SK-N-SH treated with all-trans-retinoic acid at 6 μM for 48 hours (cell line): ENCODE measurements around the gene NCSTN.

ENCODE experiments used
- CSDC2 ChIP-seq: fragments of 250-450 bp; sonication (Bioruptor Pico); IDR thresholded peaks from 2 replicates; pipeline ENCODE4 v1.5.0; 2020; ENCODE audit warnings: mild to moderate bottlenecking, moderate library complexity
- ESRRG ChIP-seq: fragments of 250-450 bp; sonication (Bioruptor Pico); IDR thresholded peaks from 2 replicates; pipeline ENCODE4 v1.6.1; 2021; ENCODE audit warnings: mild to moderate bottlenecking
- GLIS3 ChIP-seq: fragments of 250-450 bp; sonication (Bioruptor Pico); IDR thresholded peaks from 2 replicates; pipeline ENCODE4 v1.5.0; 2020; ENCODE audit warnings: mild to moderate bottlenecking, moderate library complexity
- OSR1 ChIP-seq: fragments of 250-450 bp; sonication (Bioruptor Pico); IDR thresholded peaks from 2 replicates; pipeline ENCODE4 v1.8.0; 2022; ENCODE audit warnings: moderate library complexity, mild to moderate bottlenecking, inconsistent platforms
- PPARA ChIP-seq: fragments of 250-450 bp; sonication (Bioruptor Pico); IDR thresholded peaks from 2 replicates; pipeline ENCODE4 v1.5.0; 2020; ENCODE audit warnings: mild to moderate bottlenecking, borderline replicate concordance
- SNAI2 ChIP-seq: fragments of 250-450 bp; sonication (Bioruptor Pico); IDR thresholded peaks from 2 replicates; pipeline ENCODE4 v1.5.0; 2020; ENCODE audit warnings: mild to moderate bottlenecking, moderate library complexity
- ZC3H10 ChIP-seq: fragments of 250-450 bp; sonication (Bioruptor Pico); IDR thresholded peaks from 2 replicates; pipeline ENCODE4 v1.5.1; 2021; ENCODE audit warnings: mild to moderate bottlenecking, moderate library complexity
- ZFP30 ChIP-seq: fragments of 450-650 bp; formaldehyde crosslinking; IDR thresholded peaks from 2 replicates; pipeline ENCODE4 v1.5.0; 2022; ENCODE audit warnings: mild to moderate bottlenecking, moderate library complexity
- ZNF70 ChIP-seq: fragments of 450-650 bp; formaldehyde crosslinking; IDR thresholded peaks from 2 replicates; pipeline ENCODE4 v1.5.0; 2020; ENCODE audit warnings: mild to moderate bottlenecking, moderate library complexity
- TF ChIP-seq, protein P1 (sequence below): fragments of 250-450 bp; sonication (Bioruptor Pico); IDR thresholded peaks from 2 replicates; pipeline ENCODE4 v1.5.1; 2020; ENCODE audit warnings: low read depth, mild to moderate bottlenecking, moderate library complexity
- TF ChIP-seq, protein P2 (sequence below): fragments of 250-450 bp; sonication (Bioruptor Pico); IDR thresholded peaks from 2 replicates; pipeline ENCODE4 v1.8.0; 2021; ENCODE audit warnings: low read depth, mild to moderate bottlenecking, moderate library complexity, borderline replicate concordance

DNA sequence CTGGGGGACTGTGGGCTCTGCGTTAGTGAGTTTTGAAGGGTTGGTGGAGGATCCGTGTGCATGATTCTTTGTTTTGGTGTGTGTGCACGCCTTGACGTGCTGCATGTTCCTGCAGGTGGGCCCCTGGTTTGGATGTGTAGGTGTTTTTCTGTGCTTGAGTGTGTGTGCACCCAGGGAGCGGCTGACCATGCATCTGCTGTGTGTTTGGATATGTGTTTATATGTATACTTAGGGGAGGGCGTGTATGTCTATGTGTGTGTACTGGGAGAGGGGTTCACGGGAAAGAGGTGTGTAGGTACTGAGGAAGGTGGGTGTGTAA, 58.3 kb downstream of the NCSTN start:
- TF ChIP-seq, protein P1, sequence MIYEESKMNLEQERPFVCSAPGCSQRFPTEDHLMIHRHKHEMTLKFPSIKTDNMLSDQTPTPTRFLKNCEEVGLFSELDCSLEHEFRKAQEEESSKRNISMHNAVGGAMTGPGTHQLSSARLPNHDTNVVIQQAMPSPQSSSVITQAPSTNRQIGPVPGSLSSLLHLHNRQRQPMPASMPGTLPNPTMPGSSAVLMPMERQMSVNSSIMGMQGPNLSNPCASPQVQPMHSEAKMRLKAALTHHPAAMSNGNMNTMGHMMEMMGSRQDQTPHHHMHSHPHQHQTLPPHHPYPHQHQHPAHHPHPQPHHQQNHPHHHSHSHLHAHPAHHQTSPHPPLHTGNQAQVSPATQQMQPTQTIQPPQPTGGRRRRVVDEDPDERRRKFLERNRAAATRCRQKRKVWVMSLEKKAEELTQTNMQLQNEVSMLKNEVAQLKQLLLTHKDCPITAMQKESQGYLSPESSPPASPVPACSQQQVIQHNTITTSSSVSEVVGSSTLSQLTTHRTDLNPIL (CRISPR knock-in tag) = no peak
- TF ChIP-seq PPARA (no peak), ZNF70 (CRISPR knock-in tag) (no peak), SNAI2 (CRISPR knock-in tag) (no peak), ESRRG (CRISPR knock-in tag) (no peak), ZFP30 (CRISPR knock-in tag) (no peak), ZC3H10 (CRISPR knock-in tag) (no peak), OSR1 (CRISPR knock-in tag) (no peak), CSDC2 (no peak), GLIS3 (CRISPR knock-in tag) (no peak)
- TF ChIP-seq, protein P2, sequence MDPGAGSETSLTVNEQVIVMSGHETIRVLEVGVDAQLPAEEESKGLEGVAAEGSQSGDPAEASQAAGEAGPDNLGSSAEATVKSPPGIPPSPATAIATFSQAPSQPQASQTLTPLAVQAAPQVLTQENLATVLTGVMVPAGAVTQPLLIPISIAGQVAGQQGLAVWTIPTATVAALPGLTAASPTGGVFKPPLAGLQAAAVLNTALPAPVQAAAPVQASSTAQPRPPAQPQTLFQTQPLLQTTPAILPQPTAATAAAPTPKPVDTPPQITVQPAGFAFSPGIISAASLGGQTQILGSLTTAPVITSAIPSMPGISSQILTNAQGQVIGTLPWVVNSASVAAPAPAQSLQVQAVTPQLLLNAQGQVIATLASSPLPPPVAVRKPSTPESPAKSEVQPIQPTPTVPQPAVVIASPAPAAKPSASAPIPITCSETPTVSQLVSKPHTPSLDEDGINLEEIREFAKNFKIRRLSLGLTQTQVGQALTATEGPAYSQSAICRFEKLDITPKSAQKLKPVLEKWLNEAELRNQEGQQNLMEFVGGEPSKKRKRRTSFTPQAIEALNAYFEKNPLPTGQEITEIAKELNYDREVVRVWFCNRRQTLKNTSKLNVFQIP = no peak
